HUES6 (cell line): ENCODE data around the gene CORO1C.

ENCODE experiments used
- H3K27ac ChIP-seq: 2 replicates; pipeline ENCODE4 v1.7.0; 2013; ENCODE audit warnings: low read depth, mild to moderate bottlenecking, low read length, inconsistent platforms
- H3K27me3 ChIP-seq: 2 replicates; pipeline ENCODE4 v1.6.1; 2013; ENCODE audit warnings: low read length; ENCODE audit not compliant: control insufficient read depth, insufficient read depth
- H3K36me3 ChIP-seq: 2 replicates; pipeline ENCODE4 v1.6.1; 2013; ENCODE audit warnings: low read length; ENCODE audit not compliant: control insufficient read depth, insufficient read depth
- H3K4me1 ChIP-seq: 2 replicates; pipeline ENCODE4 v1.6.1; 2013; ENCODE audit warnings: low read length; ENCODE audit not compliant: control insufficient read depth, insufficient read depth
- H3K4me3 ChIP-seq: 2 replicates; pipeline ENCODE4 v1.5.1; 2013; ENCODE audit warnings: low read depth, low read length
- H3K9ac ChIP-seq: one replicate; pipeline ENCODE4 v1.6.1; 2013; ENCODE audit warnings: mild to moderate bottlenecking, low read length
- H3K9me3 ChIP-seq: 2 replicates; pipeline ENCODE4 v1.6.1; 2013; ENCODE audit warnings: low read depth, low read length; ENCODE audit not compliant: control insufficient read depth, insufficient read depth

CORO1C gene

DNA sequence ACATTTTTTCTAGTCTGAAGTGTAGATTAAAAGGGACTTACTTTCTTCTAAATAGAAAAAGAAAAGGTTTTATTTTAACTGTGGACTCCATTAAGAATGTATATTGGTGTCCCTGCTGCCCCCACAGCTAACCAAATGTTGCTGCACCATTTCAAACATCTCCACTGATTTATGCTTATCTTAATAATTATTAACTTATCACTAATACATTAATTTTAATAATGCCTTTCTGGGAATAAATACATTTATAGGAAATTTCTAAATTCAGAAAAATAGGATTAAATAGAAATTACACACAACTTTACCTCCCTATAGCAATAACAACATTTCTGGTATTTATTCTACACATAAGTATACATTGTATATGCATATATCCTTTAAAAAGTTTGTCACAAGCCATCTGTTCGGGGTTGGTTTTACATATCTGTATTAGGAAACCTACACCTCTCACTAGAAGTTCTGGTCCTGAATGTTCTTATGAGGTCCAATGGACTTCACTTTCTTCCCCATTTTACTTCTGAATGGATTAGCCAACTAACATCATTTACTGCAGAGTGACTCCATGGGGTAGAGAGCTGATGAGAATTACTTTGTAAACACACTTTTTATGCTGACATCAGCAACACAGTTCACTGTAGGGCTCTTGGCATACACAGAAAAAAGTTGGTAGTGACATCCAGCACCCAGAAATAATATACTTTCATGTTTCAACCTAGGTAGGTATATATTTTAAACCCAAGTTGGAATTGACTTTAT, 88.2 kb downstream of the CORO1C start:
- H3K27ac ChIP-seq: no peak overlapping the region
- H3K27me3 ChIP-seq: no peaks in the 10 kb centered on the region
- H3K4me3 ChIP-seq: no peak overlapping the region
- H3K9me3 ChIP-seq: no peaks in the 10 kb centered on the region
- H3K36me3 ChIP-seq: peaks cover 41% of the 10 kb centered on the region
- H3K9ac ChIP-seq: no peak overlapping the region
- H3K4me1 ChIP-seq: peaks cover 21% of the 10 kb centered on the region

DNA sequence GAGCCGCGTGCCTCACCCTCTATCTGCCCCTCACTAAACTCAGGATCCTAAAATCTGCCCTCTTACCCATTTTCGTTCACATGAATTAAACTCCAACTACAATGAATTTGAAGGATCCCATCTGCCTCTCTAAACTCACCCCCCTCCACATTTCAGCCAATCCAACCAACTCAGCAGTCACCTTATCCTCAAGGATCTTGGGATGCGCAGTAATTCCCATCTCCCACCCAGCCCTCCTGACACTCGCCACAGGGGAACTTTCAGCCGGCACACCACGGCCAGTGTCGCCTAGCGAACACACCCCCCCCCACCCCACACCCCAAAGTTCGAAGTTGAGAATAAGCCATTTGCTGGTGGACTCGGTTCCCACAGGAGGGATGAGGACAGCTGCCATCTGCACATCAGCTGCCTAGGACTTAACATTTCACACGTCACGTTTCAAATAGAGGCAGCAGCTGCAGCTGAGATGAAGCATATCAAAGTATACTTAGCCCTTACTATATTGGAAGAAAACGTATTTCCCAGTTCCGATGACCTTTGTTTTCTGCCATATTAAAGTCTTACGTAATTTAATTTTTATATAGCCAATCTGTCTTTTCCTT, 88.9 kb downstream of the CORO1C start:
- no peak overlapping the region for H3K4me3 ChIP-seq
- peaks cover 28% of the 10 kb centered on the region for H3K4me1 ChIP-seq
- H3K9me3 ChIP-seq: no peaks in the 10 kb centered on the region
- no peak overlapping the region for H3K27ac ChIP-seq
- H3K9ac ChIP-seq: no peak overlapping the region
- peaks cover 34% of the 10 kb centered on the region for H3K36me3 ChIP-seq
- H3K27me3 ChIP-seq: no peaks in the 10 kb centered on the region

GRCh38 chr12:108641446-108642268, 89.7 kb downstream of the CORO1C start:
- Histone ChIP-seq H3K9me3 (no peaks in the 10 kb centered on the region), H3K36me3 (peaks cover 27% of the 10 kb centered on the region), H3K27ac (no peak overlapping the region), H3K4me1 (peaks cover 33% of the 10 kb centered on the region), H3K9ac (no peak overlapping the region), H3K4me3 (no peak overlapping the region), H3K27me3 (no peaks in the 10 kb centered on the region)

DNA sequence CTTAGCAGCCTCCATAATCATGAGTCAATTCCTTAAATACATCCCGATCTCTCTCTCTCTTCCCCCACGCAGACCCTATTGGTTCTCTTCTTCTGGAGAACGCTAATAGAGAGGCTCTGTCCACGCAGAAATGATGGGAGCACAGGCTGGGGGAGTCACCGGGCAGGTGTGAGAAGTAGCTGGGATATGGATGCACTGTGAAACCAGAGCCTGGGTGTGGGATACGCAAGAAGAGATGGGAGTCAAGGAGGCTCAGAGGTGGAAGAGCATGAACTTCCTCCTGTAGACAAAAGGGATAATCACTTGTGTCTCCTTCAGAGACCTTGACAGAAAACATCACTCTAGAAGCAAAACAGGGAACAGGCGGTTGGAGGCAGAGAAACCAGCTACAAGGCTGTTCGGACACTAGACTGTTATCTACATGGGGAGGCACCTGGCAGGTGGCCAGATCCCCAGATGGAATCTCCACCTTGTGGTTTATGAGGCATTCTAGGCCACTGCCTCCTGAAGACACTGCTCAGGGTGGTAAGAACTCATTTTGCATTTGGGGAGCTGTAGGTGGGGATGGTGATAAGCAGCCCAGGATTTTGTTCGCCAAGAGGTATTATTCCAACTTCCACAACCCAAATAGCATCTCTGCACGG, 90.4 kb downstream of the CORO1C start:
- Histone ChIP-seq H3K4me1 (peaks cover 34% of the 10 kb centered on the region), H3K27ac (no peak overlapping the region)

GRCh38 chr12:108638997-108639822, 92.1 kb downstream of the CORO1C start:
- Histone ChIP-seq H3K4me3 (no peak overlapping the region), H3K9me3 (no peaks in the 10 kb centered on the region), H3K27me3 (no peaks in the 10 kb centered on the region), H3K9ac (peak overlapping the region; percentile 2), H3K27ac (no peak overlapping the region), H3K4me1 (peaks cover 49% of the 10 kb centered on the region), H3K36me3 (peaks cover 3% of the 10 kb centered on the region)

More for the DNA sequence above, 90.4 kb downstream of the CORO1C start:
- Histone ChIP-seq H3K9ac (no peak overlapping the region), H3K9me3 (no peaks in the 10 kb centered on the region), H3K36me3 (peaks cover 20% of the 10 kb centered on the region), H3K4me3 (no peak overlapping the region), H3K27me3 (no peaks in the 10 kb centered on the region)

GRCh38 chr12:108638141-108638827, 93.0 kb downstream of the CORO1C start:
- Histone ChIP-seq H3K4me3 (0 out of 2 replicates have a peak overlapping the region, but pooled peaks have one; percentile 4), H3K9ac (peak overlapping the region; percentile 49), H3K4me1 (peaks cover 57% of the 10 kb centered on the region), H3K36me3 (no peaks in the 10 kb centered on the region), H3K9me3 (no peaks in the 10 kb centered on the region), H3K27me3 (no peaks in the 10 kb centered on the region), H3K27ac (peak overlapping the region; percentile 16; the same call in 1 of the 2 replicates)

DNA sequence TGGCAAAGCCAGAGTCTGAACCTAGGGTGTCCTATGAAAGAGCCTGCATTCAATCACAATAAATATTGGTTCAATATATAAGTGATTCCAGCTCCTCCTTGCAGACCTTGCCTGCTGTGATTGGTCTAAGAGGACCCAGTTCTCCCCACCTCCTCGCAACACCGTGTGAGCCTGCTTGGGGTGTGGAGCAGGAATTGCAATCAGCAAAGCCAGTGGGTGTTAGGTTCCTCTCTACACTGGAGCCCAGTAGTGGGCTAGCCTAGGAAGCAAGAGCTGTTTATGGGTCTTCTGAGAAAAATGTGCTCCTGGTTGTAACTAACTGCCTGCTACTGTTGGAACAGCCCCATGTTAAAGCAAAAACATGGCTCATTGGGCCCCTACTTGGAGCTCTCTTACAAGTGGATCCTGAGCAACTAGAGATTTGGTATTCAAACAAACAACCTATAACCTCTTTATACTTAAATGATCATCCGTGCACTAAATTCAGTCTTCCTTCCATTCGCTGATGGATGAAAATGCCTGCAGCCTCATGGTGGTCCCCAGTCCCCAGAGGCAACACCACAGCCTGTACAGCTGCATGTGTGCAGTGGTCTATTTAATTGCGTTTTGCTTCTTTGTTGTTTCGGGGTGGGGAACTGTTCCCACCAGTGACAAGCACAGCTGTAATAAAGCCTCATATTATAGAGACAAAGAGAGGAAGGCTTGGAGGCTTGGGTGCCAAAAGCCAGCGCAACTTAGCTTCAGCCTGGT, 93.9 kb downstream of the CORO1C start:
- Histone ChIP-seq H3K36me3 (no peaks in the 10 kb centered on the region), H3K9me3 (no peaks in the 10 kb centered on the region), H3K4me3 (no peak overlapping the region), H3K27me3 (no peaks in the 10 kb centered on the region), H3K4me1 (peaks cover 57% of the 10 kb centered on the region), H3K27ac (peak overlapping the region; percentile 16; the same call in 1 of the 2 replicates), H3K9ac (no peak overlapping the region)

- Histone ChIP-seq H3K9ac (no peak overlapping the region), H3K4me1 (peaks cover 52% of the 10 kb centered on the region), H3K4me3 (no peak overlapping the region), H3K36me3 (no peaks in the 10 kb centered on the region), H3K27ac (no peak overlapping the region), H3K27me3 (no peaks in the 10 kb centered on the region), H3K9me3 (no peaks in the 10 kb centered on the region)
These were observed 95.1 kb downstream of the CORO1C start for GRCh38 chr12:108635997-108636808.
